Muscle layer of duodenum (tissue), 2 donors: ENCODE measurements around the gene LRP10.
A peak's percentile ranks its signal among the peaks of the same experiment; 100 is the strongest.

ENCODE experiments used
- H3K27ac ChIP-seq: one replicate; pipeline ENCODE4 v1.7.0; 2013; ENCODE audit warnings: mild to moderate bottlenecking, low read length
- H3K27me3 ChIP-seq: one replicate; pipeline ENCODE4 v1.7.0; 2013; ENCODE audit warnings: low read depth, mild to moderate bottlenecking, control low read depth, low read length
- H3K36me3 ChIP-seq, 2 donors: one replicate each; pipeline ENCODE4 v1.7.0; 2013; ENCODE audit warnings: low read length in 2 of 2, control low read depth in 1 of 2, mild to moderate bottlenecking in 1 of 2; ENCODE audit not compliant: insufficient read depth in 2 of 2, control insufficient read depth in 1 of 2
- H3K4me1 ChIP-seq, 2 donors: one replicate each; pipeline ENCODE4 v1.7.0; 2013; ENCODE audit warnings: low read length in 2 of 2, mild to moderate bottlenecking in 2 of 2, control low read depth in 1 of 2, moderate library complexity in 1 of 2; ENCODE audit not compliant: insufficient read depth in 2 of 2, control insufficient read depth in 1 of 2
- H3K4me3 ChIP-seq, 2 donors: one replicate each; pipeline ENCODE4 v1.7.0; 2013; ENCODE audit warnings: low read length in 2 of 2, low read depth in 1 of 2, mild to moderate bottlenecking in 1 of 2
- H3K9me3 ChIP-seq, 2 donors: one replicate each; pipeline ENCODE4 v1.7.0; 2013; ENCODE audit warnings: low read length in 2 of 2, control low read depth in 1 of 2, mild to moderate bottlenecking in 1 of 2; ENCODE audit not compliant: control insufficient read depth in 1 of 2
- donor health status: healthy.

The LRP10 gene

GRCh38 chr14:22884076-22884737 is 12.7 kb downstream of the LRP10 start:
- H3K36me3 ChIP-seq: peaks cover 5 to 7% of the 10 kb centered on the region in 2 donors
- peaks cover 0 to 19% of the 10 kb centered on the region in 2 donors for H3K4me1 ChIP-seq
- H3K9me3 ChIP-seq: no peaks in the 10 kb centered on the region
- no peak overlapping the region for H3K4me3 ChIP-seq
- H3K27ac ChIP-seq: no peak overlapping the region
- no peaks in the 10 kb centered on the region for H3K27me3 ChIP-seq

GRCh38 chr14:22884738-22885523 is 13.4 kb downstream of the LRP10 start:
- H3K27me3 ChIP-seq: no peaks in the 10 kb centered on the region
- peaks cover 0 to under 1% of the 10 kb centered on the region in 2 donors for H3K36me3 ChIP-seq
- H3K9me3 ChIP-seq: no peaks in the 10 kb centered on the region
- H3K4me3 ChIP-seq: no peak overlapping the region
- H3K27ac ChIP-seq: no peak overlapping the region
- H3K4me1 ChIP-seq: peaks cover 0 to 19% of the 10 kb centered on the region in 2 donors

DNA sequence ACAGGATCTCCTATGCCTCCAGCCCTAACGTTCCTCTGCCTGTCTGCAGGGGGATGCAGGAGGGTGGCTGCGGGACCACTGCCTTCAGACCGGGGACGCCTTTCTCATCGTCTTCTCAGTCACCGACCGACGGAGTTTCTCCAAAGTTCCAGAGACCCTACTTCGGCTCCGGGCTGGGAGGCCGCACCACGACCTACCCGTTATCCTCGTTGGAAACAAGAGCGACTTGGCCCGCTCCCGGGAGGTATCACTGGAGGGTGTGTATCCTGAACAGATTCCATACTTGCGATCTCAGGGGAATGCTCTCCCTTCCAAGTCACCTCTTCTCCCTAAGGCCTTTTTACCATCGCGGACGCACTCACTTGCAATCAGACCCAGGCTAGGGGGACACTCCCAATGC is 14.4 kb downstream of the LRP10 start:
- H3K27ac ChIP-seq: no peak overlapping the region
- H3K9me3 ChIP-seq: no peaks in the 10 kb centered on the region
- peaks cover 0 to 19% of the 10 kb centered on the region in 2 donors for H3K4me1 ChIP-seq
- no peak overlapping the region for H3K4me3 ChIP-seq
- no peaks in the 10 kb centered on the region for H3K27me3 ChIP-seq
- H3K36me3 ChIP-seq: no peaks in the 10 kb centered on the region

DNA sequence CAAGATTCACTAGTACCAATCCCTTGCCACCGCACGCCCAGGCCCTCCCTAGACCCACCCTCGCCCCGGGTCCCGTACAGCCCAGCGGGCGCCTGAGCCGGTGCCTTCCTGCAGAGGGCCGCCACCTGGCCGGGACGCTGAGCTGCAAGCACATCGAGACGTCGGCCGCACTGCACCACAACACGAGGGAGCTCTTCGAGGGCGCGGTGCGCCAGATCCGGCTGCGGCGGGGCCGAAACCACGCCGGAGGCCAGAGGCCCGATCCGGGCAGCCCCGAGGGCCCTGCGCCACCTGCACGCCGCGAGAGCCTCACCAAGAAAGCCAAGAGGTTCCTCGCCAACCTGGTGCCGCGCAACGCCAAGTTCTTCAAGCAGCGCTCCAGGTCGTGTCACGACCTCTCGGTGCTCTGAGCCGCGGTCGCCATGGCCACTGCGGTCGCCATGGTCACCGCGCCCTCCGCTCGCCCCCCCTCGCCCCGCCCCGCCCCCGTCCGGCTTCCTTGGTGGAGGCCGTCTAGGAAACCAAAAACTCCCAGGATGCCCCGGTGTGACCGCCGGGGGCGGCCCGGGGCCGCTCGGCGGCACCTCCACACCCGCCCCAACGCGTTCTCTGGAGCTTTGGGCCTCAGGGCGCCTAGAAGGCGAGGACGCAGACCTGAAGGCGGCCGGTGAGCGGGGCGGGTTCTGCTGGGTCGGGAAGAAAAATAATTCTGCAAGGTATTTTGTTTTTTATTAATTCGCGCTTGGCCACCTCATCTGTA is 15.1 kb downstream of the LRP10 start:
- Histone ChIP-seq H3K4me3 (peak overlapping the region; percentile 64 to 70), H3K27me3 (no peaks in the 10 kb centered on the region), H3K4me1 (peaks cover 0 to 19% of the 10 kb centered on the region in 2 donors), H3K36me3 (no peaks in the 10 kb centered on the region), H3K9me3 (no peaks in the 10 kb centered on the region), H3K27ac (peak overlapping the region; percentile 27)

GRCh38 chr14:22887260-22887989 is 15.9 kb downstream of the LRP10 start:
- H3K4me3 ChIP-seq: peak overlapping the region; percentile 64 to 70
- no peaks in the 10 kb centered on the region for H3K27me3 ChIP-seq
- H3K36me3 ChIP-seq: no peaks in the 10 kb centered on the region
- peak overlapping the region; percentile 27 for H3K27ac ChIP-seq
- peaks cover 0 to 17% of the 10 kb centered on the region in 2 donors for H3K4me1 ChIP-seq
- no peaks in the 10 kb centered on the region for H3K9me3 ChIP-seq

- Histone ChIP-seq H3K27ac (peak overlapping the region; percentile 27), H3K36me3 (no peaks in the 10 kb centered on the region), H3K4me1 (peaks cover 0 to 12% of the 10 kb centered on the region in 2 donors), H3K4me3 (peak overlapping the region; percentile 64 to 70), H3K27me3 (no peaks in the 10 kb centered on the region), H3K9me3 (no peaks in the 10 kb centered on the region)
These were observed 16.4 kb downstream of the LRP10 start for GRCh38 chr14:22887990-22888378.

DNA sequence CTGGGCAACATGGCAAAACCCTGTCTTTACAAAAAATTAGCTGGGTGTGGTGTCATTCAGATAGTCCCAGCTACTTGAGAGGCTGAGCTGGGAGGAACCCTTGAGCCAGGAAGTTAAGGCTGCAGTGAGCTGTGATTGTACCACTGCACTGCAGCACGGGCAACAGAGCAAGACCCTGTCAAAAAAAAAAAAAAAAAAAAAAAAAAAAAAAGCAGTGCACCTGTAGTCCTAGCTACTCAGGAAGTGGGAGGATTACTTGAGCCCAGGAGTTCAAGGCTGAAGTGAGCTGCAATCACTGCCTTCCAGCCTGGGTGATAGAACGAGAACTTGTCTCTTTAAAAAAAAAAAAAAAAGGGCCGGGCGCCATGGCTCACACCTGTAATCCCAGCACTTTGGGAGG is 17.1 kb downstream of the LRP10 start:
- Histone ChIP-seq H3K9me3 (no peaks in the 10 kb centered on the region), H3K4me1 (peaks cover 0 to 12% of the 10 kb centered on the region in 2 donors), H3K4me3 (no peak overlapping the region), H3K36me3 (peaks cover 0 to 2% of the 10 kb centered on the region in 2 donors), H3K27ac (no peak overlapping the region), H3K27me3 (no peaks in the 10 kb centered on the region)

DNA sequence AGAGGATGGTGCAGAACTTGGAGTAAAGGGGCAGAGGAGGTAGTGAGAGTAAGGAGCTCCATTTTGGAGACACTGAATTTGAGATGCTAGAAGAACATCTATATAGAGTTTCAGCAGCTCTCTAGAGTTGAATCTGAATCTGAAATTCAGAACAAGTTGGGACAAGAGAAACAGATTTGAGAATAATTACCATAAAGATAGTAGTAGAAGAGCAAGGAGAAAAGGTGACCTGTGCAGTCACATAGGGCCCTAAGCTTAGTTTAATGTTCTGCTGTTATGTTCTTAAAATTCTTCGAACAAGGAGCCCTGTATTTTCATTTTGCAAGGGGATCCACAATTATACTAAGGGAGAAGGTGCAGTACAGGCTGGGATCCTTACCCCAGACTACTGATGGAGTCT is 18.9 kb downstream of the LRP10 start:
- Histone ChIP-seq H3K9me3 (no peaks in the 10 kb centered on the region), H3K4me1 (peaks cover 0 to 12% of the 10 kb centered on the region in 2 donors), H3K27me3 (no peaks in the 10 kb centered on the region), H3K4me3 (no peak overlapping the region), H3K36me3 (peaks cover 0 to 4% of the 10 kb centered on the region in 2 donors), H3K27ac (no peak overlapping the region)

DNA sequence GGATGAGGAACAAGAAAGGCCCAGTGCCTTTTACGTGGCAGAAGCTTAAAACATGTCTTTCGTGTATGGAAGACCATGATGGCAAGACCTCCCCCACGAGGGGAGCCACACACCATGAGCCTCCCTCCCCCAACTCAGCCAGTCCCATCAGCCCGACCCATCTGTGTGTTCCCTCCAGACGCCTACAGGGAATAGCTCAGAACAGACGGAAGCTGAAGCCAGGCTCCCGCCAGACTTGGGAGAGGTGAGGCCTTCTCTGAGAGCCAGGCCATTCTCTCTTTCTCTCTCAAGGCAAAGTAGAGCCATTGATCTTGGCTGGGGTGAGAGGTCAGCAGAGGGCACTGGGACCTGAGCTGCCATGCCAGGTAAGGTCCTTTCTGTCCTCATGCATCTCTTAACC is 20.9 kb downstream of the LRP10 start:
- H3K9me3 ChIP-seq: no peaks in the 10 kb centered on the region
- H3K4me1 ChIP-seq: peaks cover 0 to 4% of the 10 kb centered on the region in 2 donors
- no peaks in the 10 kb centered on the region for H3K27me3 ChIP-seq
- H3K4me3 ChIP-seq: no peak overlapping the region
- H3K27ac ChIP-seq: no peak overlapping the region
- H3K36me3 ChIP-seq: peaks cover 0 to 4% of the 10 kb centered on the region in 2 donors

DNA sequence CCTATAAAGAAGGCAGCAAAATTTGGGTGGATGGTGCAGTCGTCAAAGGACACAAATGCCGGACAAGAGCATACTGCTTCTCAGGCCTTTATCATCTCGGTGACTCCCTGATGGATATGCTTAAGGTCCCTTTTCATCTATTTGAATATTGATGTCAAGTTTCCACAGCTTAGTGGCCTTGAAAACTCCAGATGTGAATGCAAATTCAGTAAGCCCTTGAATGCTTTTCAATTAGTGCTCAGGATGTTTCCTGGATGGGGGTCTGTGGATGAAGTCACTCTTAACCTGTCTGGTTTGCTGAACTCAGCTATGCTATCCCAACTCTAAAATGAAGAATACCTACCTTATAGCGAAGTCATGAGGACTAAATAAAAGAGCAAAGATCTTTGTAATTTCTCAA is 22.2 kb downstream of the LRP10 start:
- Histone ChIP-seq H3K9me3 (no peaks in the 10 kb centered on the region), H3K4me1 (peaks cover 0 to 2% of the 10 kb centered on the region in 2 donors), H3K27ac (no peak overlapping the region), H3K36me3 (peaks cover 0 to 4% of the 10 kb centered on the region in 2 donors), H3K27me3 (no peaks in the 10 kb centered on the region), H3K4me3 (no peak overlapping the region)
